Measurements from ENCODE around the gene ZDHHC7. TPM values are rescaled to one million over a fixed set of nuclear protein-coding genes. Genes with fewer than 3 reads are reported as not detected.

ZDHHC7 gene
- total and polyA plus RNA-seq, 2 of the 8 experiments (the other 6 are each of a cell fraction or from before 2014, with no cell fraction given), result 40.5 to 56.3 TPM

DNA sequence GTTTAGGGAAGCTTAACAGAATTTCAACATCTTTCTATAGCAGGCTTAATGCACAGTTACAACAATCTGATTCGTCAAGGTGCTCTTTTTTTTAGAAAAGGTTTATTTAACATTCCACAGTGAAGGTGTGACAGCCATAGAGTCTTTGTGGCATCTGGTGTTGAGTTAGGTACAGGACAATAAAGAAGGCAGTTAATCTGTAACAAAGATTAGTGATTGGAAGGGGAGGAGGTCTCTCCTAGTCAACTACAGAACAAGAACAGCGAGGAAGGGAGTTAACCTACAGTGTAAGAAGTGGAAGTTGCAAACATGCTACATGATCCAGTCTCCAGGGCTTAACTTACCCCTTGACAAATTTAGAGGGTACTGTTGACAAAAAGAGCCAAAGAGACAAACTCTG, 3.0 kb upstream of the ZDHHC7 start:
- no peak overlapping the region for H3K4me3 ChIP-seq (ENCODE audit: extremely low read depth in 1 of 4, insufficient read depth in 2 of 4, low read depth in 3 of 4, low read length in 4 of 4)
- H4K5ac ChIP-seq (ENCODE audit: insufficient read length, low read depth, low read length), result no peak overlapping the region
- H3K23me2 ChIP-seq (ENCODE audit: low read depth, low read length), result peaks cover 10% of the 10 kb centered on the region; the same call in 1 of the 2 replicates
- H3K4ac ChIP-seq (replicated peaks; ENCODE audit: insufficient read length, low read depth, low read length), result no peak overlapping the region
- H3K56ac ChIP-seq (replicated peaks; ENCODE audit: insufficient read length, low read depth, low read length), result no peak overlapping the region
- no peaks in the 10 kb centered on the region for H3K9me3 ChIP-seq (ENCODE audit: insufficient read depth in 2 of 2, low read depth in 1 of 2, low read length in 1 of 2)
- no peak overlapping the region for H3K27ac ChIP-seq (ENCODE audit: low read depth, low read length)
- no peak overlapping the region for H4K8ac ChIP-seq (ENCODE audit: extremely low read depth, insufficient read depth, low read length)
- no peaks in the 10 kb centered on the region for H3K79me1 ChIP-seq (ENCODE audit: low read depth, low read length)
- no peaks in the 10 kb centered on the region for H3K36me3 ChIP-seq (ENCODE audit: control insufficient read depth in 2 of 4, insufficient read depth in 4 of 4, low read length in 3 of 4)
- no peak overlapping the region for H2BK5ac ChIP-seq (ENCODE audit: low read depth, low read length)
- WGBS, 2 experiments (ENCODE audit: extremely low coverage in 1 of 2, insufficient coverage in 1 of 2, insufficient read length in 1 of 2, insufficient replicate concordance in 2 of 2, low coverage in 1 of 2, low lambda C conversion rate in 2 of 2, missing lambda C conversion rate in 1 of 2), result 77% methylated on average over 2 of the region's 2 CpGs; no CpG with 5 or more reads in 1 of the 2 experiments
- H4K20me1 ChIP-seq (replicated peaks in 1 of 2; ENCODE audit: control insufficient read depth in 1 of 2, insufficient read depth in 2 of 2, low read length in 2 of 2), result peaks cover 2% of the 10 kb centered on the region in 2 experiments
- no peak overlapping the region for H3K23ac ChIP-seq (ENCODE audit: insufficient read length)
- no peak overlapping the region for H2BK20ac ChIP-seq (ENCODE audit: low read length)
- DNase-seq (ENCODE audit: low read depth in 1 of 2, low spot score in 2 of 2), result no peak
- no peak overlapping the region for H2AK5ac ChIP-seq (ENCODE audit: low read depth, low read length)
- FAIRE-seq, result no peak
- H2BK12ac ChIP-seq (ENCODE audit: low read depth, low read length), result no peak overlapping the region
- peaks cover 6 to 14% of the 10 kb centered on the region in 2 experiments for H3K79me2 ChIP-seq (ENCODE audit: control insufficient read depth in 1 of 2, insufficient read depth in 2 of 2, low read length in 2 of 2)
- no peak overlapping the region for H3K18ac ChIP-seq (ENCODE audit: extremely low read depth, low read length)
- H3K27me3 ChIP-seq (replicated peaks in 1 of 4; ENCODE audit: control insufficient read depth in 3 of 4, extremely low read depth in 1 of 4, insufficient read depth in 3 of 4, low read length in 3 of 4), result no peaks in the 10 kb centered on the region
- ChIA-PET CTCF (ENCODE audit: partially characterized antibody) (interaction anchor here (1.0 to 1.8 kb wide), 3 partner anchors 12 to 80 kb away, joined by 3 to 8 read pairs (median 4); no protein-coding TSS in a partner anchor), POLR2A (ENCODE audit: partially characterized antibody) (no interaction called here)
- H2BK15ac ChIP-seq (ENCODE audit: low read length), result no peak overlapping the region
- no peak overlapping the region for H3K14ac ChIP-seq (ENCODE audit: insufficient read length)
- H3K9ac ChIP-seq (replicated peaks in 1 of 4; ENCODE audit: extremely low read depth in 1 of 4, low read depth in 3 of 4, low read length in 3 of 4), result no peak overlapping the region
- no peak overlapping the region for H2BK120ac ChIP-seq (replicated peaks; ENCODE audit: low read depth, low read length)
- no peak overlapping the region for H2AFZ ChIP-seq (ENCODE audit: low read length)
- H4K91ac ChIP-seq (replicated peaks; ENCODE audit: insufficient read length, low read length), result no peak overlapping the region
- H3K4me2 ChIP-seq (ENCODE audit: insufficient read depth in 1 of 2, low read depth in 2 of 2, low read length in 2 of 2), result no peak overlapping the region
- peaks cover 0 to 4% (median 0%) of the 10 kb centered on the region in 4 experiments; a peak in 3 of 7 replicates for H3K4me1 ChIP-seq (replicated peaks in 1 of 4; ENCODE audit: control insufficient read depth in 3 of 4, insufficient read depth in 4 of 4, low read length in 3 of 4)
- TF ChIP-seq BCL11A (IDR thresholded peaks at IDR 0.05; ENCODE audit: low read depth in 2 of 2, low read length in 2 of 2), result no peak
- no peak for TF ChIP-seq ASH2L (IDR thresholded peaks at IDR 0.05; ENCODE audit: low read length)
- TF ChIP-seq MAFK (IDR thresholded peaks at IDR 0.05; ENCODE audit: low read depth, low read length), result no peak
- no peak for TF ChIP-seq TAF1 (IDR thresholded peaks at IDR 0.05; ENCODE audit: low read depth, low read length)
- no peak for TF ChIP-seq GTF2F1 (IDR thresholded peaks at IDR 0.05; ENCODE audit: borderline replicate concordance, low read depth, low read length)
- TF ChIP-seq EZH2 (IDR thresholded peaks at IDR 0.05; ENCODE audit: low read depth, low read length, severe bottlenecking), result no peak
- no peak for TF ChIP-seq HDAC6 (IDR thresholded peaks at IDR 0.05; ENCODE audit: low read depth, low read length)
- no peak for TF ChIP-seq RAD21 (IDR thresholded peaks at IDR 0.05 in 1 of 2, conservative IDR thresholded peaks at IDR 0.05 in 1 of 2; ENCODE audit: low read depth in 2 of 2, low read length in 2 of 2)
- no peak for TF ChIP-seq SAP30 (IDR thresholded peaks at IDR 0.05; ENCODE audit: insufficient read depth, insufficient replicate concordance, low read length)
- TF ChIP-seq BACH1 (IDR thresholded peaks at IDR 0.05; ENCODE audit: low read length), result no peak
- no peak for TF ChIP-seq POU5F1 (IDR thresholded peaks at IDR 0.05; ENCODE audit: low read depth, low read length)
- TF ChIP-seq SP2 (IDR thresholded peaks at IDR 0.05; ENCODE audit: low read length), result no peak
- no peak for TF ChIP-seq EGR1 (IDR thresholded peaks at IDR 0.05; ENCODE audit: borderline replicate concordance, low read depth, low read length)
- TF ChIP-seq TAF7 (optimal IDR thresholded peaks at IDR 0.05; ENCODE audit: borderline replicate concordance, low read depth, low read length), result no peak
- TF ChIP-seq SIRT6 (IDR thresholded peaks at IDR 0.05; ENCODE audit: low read length), result no peak

Measured in H1 (cell line).